NCI-H1417 treated with DMSO at 0.1 percent for 48 hours (cell line): ENCODE measurements around the gene MPZL1.

Experiments
- DNase-seq: peaks from one replicate; lab custom pipeline; 2025; lab: John Stamatoyannopoulos, UW

MPZL1 gene

GRCh38 chr1:167751676-167752075 lies 29.9 kb downstream of the MPZL1 start:
- no peak for DNase-seq

DNA sequence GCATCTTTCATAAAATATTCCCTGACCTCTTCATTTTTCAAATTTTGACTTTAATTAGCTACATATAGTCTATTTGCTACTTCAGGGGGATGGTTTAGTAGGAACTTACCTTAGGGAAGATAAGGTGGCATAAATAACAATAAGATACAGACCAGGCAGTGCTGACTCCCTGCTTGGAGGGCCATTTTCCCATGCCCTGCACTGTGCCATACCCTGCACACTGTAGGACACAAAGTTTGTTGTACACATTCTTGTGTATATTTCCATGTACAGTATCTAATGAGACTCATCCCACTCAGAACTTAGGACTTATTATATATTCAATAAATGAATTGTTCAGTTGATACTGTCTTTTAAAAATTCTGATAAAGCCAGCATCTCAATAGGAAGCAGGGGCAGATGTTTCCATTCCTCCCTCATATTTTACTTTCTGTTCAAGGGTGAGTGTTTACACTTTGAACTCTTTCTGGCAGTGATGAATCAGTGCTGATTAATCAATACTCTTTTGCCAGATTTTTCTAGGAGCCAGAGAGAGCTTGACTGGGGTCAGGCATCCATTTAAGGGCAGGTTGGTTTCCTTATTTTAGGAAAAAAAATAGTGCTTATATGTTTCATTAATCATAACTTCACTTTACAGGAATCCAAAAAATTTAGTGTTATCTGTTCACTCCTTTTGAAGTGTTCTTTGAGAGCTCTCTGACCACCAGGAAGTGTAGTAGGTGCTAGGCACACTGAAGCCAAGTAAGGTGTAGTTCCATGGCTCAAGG lies 30.6 kb downstream of the MPZL1 start:
- DNase-seq = no peak

- DNase-seq = no peak
Observed at GRCh38 chr1:167755654-167756053, 33.9 kb downstream of the MPZL1 start.

DNA sequence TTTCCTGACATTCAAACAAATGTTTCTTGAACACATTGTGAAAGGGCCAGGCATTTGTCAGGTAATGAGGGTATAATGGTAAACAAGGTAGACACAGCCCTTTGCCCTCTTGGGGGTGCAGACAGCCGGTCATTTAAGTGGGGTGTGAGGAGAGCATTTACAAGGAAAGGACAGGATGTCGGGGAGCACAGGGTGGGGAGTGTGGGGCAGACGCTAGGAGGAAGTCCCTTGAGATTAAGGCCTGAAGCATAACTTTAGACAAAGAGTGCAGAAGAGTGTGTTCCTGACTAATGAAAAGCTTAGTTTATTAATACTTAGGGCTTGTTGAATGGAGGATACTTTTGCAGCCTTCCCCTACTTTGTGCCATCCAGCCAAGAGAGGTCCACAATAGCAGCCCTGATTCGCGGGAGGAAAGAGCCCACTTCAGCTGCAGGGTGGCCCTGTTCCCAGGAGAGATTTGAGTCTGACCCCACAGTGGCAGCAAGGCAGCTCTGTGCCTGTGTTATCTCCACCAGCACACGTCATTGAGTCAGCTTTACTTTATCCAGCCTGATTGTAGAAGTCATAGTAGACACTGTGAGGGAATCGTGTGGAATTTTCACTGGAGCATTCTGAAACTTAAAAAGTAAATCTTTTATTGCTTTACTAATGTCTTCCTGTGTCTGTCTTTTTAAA lies 35.1 kb downstream of the MPZL1 start:
- DNase-seq = no peak

- DNase-seq = no peak
Observed at GRCh38 chr1:167757433-167758309, 35.9 kb downstream of the MPZL1 start.

GRCh38 chr1:167761400-167761799 lies 39.6 kb downstream of the MPZL1 start:
- no peak for DNase-seq

- no peak for DNase-seq
Observed at GRCh38 chr1:167762061-167762746, 40.4 kb downstream of the MPZL1 start.

GRCh38 chr1:167763525-167764220 lies 41.9 kb downstream of the MPZL1 start:
- no peak for DNase-seq

GRCh38 chr1:167764458-167765330 lies 42.9 kb downstream of the MPZL1 start:
- no peak for DNase-seq

GRCh38 chr1:167765496-167765895 lies 43.7 kb downstream of the MPZL1 start:
- DNase-seq = no peak

DNA sequence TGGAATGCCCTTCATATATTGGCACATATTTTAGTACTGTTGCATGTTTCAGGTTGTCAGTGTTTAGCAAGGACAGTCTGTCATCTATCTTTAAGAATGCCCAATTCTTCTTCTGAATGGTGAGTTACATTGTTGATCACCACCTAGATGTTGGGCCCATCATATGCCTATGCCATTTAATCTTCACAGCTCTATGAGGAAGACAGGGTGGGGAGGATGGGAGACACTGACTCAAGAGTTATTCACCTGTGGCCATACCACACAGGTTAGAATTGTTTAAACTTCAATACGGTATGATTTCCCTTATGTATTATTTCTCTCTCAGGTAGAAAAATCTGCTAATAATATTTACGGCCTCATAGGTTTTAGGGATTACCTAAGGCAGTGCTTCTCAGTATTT lies 44.8 kb downstream of the MPZL1 start:
- no peak for DNase-seq

- no peak for DNase-seq
Observed at GRCh38 chr1:167767761-167768160, 46.0 kb downstream of the MPZL1 start.

- no peak for DNase-seq
Observed at GRCh38 chr1:167770127-167770526, 48.3 kb downstream of the MPZL1 start.

DNA sequence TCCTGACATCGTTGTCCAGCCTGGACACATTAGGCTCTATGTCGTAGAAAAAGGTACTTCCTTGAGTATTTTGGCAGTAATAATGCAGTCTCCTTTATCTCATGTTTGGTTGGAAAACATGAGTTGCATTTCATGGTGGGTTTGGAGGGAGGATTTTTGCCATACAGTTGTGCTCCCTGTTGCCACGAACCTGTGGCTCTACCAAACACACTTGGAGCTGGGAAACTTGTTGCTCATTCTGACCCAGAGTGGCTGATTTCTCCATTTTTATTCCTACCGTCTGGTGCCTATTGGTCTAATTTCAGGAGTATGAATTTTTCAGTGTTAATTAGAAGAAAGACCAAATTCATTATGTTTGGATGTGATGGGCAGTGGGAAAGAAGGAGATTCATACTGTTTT lies 50.7 kb downstream of the MPZL1 start:
- DNase-seq = no peak

- DNase-seq = no peak
Observed at GRCh38 chr1:167773516-167773915, 51.7 kb downstream of the MPZL1 start.

- DNase-seq = no peak
Observed at GRCh38 chr1:167774710-167775109, 52.9 kb downstream of the MPZL1 start.

- DNase-seq = no peak
Observed at GRCh38 chr1:167775178-167775577, 53.4 kb downstream of the MPZL1 start.

- DNase-seq = no peak
Observed at GRCh38 chr1:167776151-167776550, 54.4 kb downstream of the MPZL1 start.

GRCh38 chr1:167776616-167777268 lies 55.0 kb downstream of the MPZL1 start:
- DNase-seq = no peak

GRCh38 chr1:167777269-167777650 lies 55.5 kb downstream of the MPZL1 start:
- no peak for DNase-seq
